MM.1S (cell line): ENCODE data around the gene TMEM233.

ENCODE experiments used
- DNase-seq: peaks from one replicate; pipeline ENCODE4 v3.0.0-alpha.2; 2015
- H2AFZ ChIP-seq: fragments of 300-600 bp; sonication (generic); 2 replicates; pipeline ENCODE4 v1.6.0; 2016; ENCODE audit warnings: antibody characterized with exemption, low read length
- H3F3A ChIP-seq: fragments of 300-600 bp; sonication (generic); 2 replicates; pipeline ENCODE4 v1.6.1; 2016; ENCODE audit warnings: mild to moderate bottlenecking, antibody characterized with exemption, low read length, moderate library complexity, mixed read lengths; ENCODE audit not compliant: insufficient read depth
- H3K27ac ChIP-seq: fragments of 300-600 bp; sonication (generic); 2 replicates; pipeline ENCODE4 v1.5.1; 2016; ENCODE audit warnings: mild to moderate bottlenecking, low read length
- H3K27me3 ChIP-seq: fragments of 300-600 bp; sonication (generic); replicated peaks from 2 replicates; pipeline ENCODE4 v1.6.0; 2016; ENCODE audit warnings: low read length; ENCODE audit not compliant: insufficient read depth
- H3K36me3 ChIP-seq: fragments of 300-600 bp; sonication (generic); replicated peaks from 2 replicates; pipeline ENCODE4 v1.6.1; 2016; ENCODE audit warnings: mild to moderate bottlenecking, low read length, mixed read lengths; ENCODE audit not compliant: insufficient read depth
- H3K4me1 ChIP-seq: fragments of 300-600 bp; sonication (generic); 2 replicates; pipeline ENCODE4 v1.6.1; 2016; ENCODE audit warnings: low read length, mixed read lengths
- H3K4me2 ChIP-seq: fragments of 300-600 bp; sonication (generic); 2 replicates; pipeline ENCODE4 v1.6.0; 2016; ENCODE audit warnings: low read depth, low read length
- H3K4me3 ChIP-seq: fragments of 300-600 bp; sonication (generic); 2 replicates; pipeline ENCODE4 v1.5.1; 2016; ENCODE audit warnings: low read length, mixed read lengths
- H3K79me2 ChIP-seq: fragments of 300-600 bp; sonication (generic); 2 replicates; pipeline ENCODE4 v1.6.1; 2016; ENCODE audit warnings: mixed run types, low read length, mixed read lengths
- H3K9ac ChIP-seq: fragments of 300-600 bp; sonication (generic); 2 replicates; pipeline ENCODE4 v1.6.1; 2016; ENCODE audit warnings: low read length, mixed read lengths
- H3K9me2 ChIP-seq: fragments of 300-600 bp; sonication (generic); replicated peaks from 2 replicates; pipeline ENCODE4 v1.6.1; 2016; ENCODE audit warnings: mild to moderate bottlenecking, low read length, mixed read lengths; ENCODE audit not compliant: insufficient read depth
- H3K9me3 ChIP-seq: fragments of 300-600 bp; sonication (generic); replicated peaks from 2 replicates; pipeline ENCODE4 v1.6.1; 2016; ENCODE audit warnings: mild to moderate bottlenecking, low read length, mixed read lengths; ENCODE audit not compliant: insufficient read depth
- H4K20me1 ChIP-seq: fragments of 300-600 bp; sonication (generic); 2 replicates; pipeline ENCODE4 v1.6.1; 2016; ENCODE audit warnings: mild to moderate bottlenecking, low read length, moderate library complexity, mixed read lengths; ENCODE audit not compliant: insufficient read depth
- EZH2 ChIP-seq: fragments of 300-600 bp; sonication (generic); optimal IDR thresholded peaks from 2 replicates; pipeline ENCODE3; 2017; ENCODE audit warnings: low read depth, mild to moderate bottlenecking, antibody characterized with exemption, low read length, mixed read lengths
- EZH2phosphoT487 ChIP-seq: fragments of 300-600 bp; sonication (generic); IDR thresholded peaks from 2 replicates; pipeline ENCODE4 v1.6.1; 2018; ENCODE audit warnings: antibody characterized with exemption, low read length
- TF ChIP-seq, protein P1 (sequence below): fragments of 300-600 bp; sonication (generic); IDR thresholded peaks from 2 replicates; pipeline ENCODE4 v1.5.1; 2016; ENCODE audit warnings: antibody characterized with exemption, low read length, mixed read lengths

The TMEM233 gene

DNA sequence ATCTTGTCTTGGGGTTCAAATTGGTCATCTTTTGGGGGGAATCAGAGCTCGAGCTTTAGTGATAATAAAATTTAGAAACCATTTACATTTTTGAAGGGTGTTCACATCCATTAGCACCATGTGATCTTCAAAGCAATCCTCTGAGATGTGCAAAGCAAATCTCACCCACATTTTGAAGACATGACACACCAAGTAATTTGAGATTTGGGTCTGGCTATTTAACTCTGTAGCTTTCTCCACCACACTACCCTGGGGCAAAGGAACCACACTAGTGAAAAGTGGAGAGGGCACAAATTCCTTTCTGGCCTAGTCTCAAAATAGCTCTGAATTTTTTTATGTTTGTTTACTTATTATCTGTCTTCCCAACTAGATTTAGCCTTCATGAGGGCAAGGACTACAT lies 46.6 kb upstream of the TMEM233 start:
- Histone ChIP-seq H2AFZ (no peak overlapping the region), H3K9me3 (no peaks in the 10 kb centered on the region), H4K20me1 (no peaks in the 10 kb centered on the region), H3K27ac (no peak overlapping the region), H3K36me3 (no peaks in the 10 kb centered on the region), H3K79me2 (no peaks in the 10 kb centered on the region), H3K27me3 (no peaks in the 10 kb centered on the region), H3K4me1 (no peaks in the 10 kb centered on the region), H3K9ac (no peak overlapping the region), H3K4me2 (no peak overlapping the region), H3K4me3 (no peak overlapping the region), H3F3A (no peaks in the 10 kb centered on the region), H3K9me2 (no peaks in the 10 kb centered on the region)
- DNase-seq = no peak
- TF ChIP-seq, protein P1, sequence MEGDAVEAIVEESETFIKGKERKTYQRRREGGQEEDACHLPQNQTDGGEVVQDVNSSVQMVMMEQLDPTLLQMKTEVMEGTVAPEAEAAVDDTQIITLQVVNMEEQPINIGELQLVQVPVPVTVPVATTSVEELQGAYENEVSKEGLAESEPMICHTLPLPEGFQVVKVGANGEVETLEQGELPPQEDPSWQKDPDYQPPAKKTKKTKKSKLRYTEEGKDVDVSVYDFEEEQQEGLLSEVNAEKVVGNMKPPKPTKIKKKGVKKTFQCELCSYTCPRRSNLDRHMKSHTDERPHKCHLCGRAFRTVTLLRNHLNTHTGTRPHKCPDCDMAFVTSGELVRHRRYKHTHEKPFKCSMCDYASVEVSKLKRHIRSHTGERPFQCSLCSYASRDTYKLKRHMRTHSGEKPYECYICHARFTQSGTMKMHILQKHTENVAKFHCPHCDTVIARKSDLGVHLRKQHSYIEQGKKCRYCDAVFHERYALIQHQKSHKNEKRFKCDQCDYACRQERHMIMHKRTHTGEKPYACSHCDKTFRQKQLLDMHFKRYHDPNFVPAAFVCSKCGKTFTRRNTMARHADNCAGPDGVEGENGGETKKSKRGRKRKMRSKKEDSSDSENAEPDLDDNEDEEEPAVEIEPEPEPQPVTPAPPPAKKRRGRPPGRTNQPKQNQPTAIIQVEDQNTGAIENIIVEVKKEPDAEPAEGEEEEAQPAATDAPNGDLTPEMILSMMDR = no peak
- TF ChIP-seq EZH2 = no peak
- no peak for TF ChIP-seq EZH2phosphoT487

DNA sequence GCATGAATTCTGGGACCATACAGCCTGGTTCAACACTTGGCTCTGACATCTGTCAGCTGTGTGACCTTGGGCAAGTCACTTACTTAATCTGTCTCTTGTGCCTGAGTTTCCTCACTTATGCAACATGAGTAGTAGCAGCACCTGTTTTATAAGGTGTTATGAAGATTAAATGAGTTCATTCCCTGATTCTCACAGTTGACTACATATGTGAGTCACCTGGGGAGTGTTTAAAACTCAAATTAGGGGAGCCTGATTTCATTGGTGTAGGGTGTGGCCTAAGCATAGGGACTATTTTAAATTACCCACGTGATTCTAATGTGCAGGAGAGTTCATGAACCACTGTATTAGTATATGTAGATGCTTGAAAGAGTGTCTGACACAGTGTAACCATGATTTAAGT lies 36.7 kb upstream of the TMEM233 start:
- H4K20me1 ChIP-seq = no peaks in the 10 kb centered on the region
- H3K4me3 ChIP-seq = no peak overlapping the region
- H3F3A ChIP-seq = no peaks in the 10 kb centered on the region
- no peaks in the 10 kb centered on the region for H3K79me2 ChIP-seq
- no peaks in the 10 kb centered on the region for H3K9me3 ChIP-seq
- no peak overlapping the region for H3K27ac ChIP-seq
- H3K9ac ChIP-seq = no peak overlapping the region
- no peak for TF ChIP-seq EZH2phosphoT487
- no peak for TF ChIP-seq EZH2
- TF ChIP-seq, protein P1 = no peak
- H3K9me2 ChIP-seq = no peaks in the 10 kb centered on the region
- H3K4me1 ChIP-seq = no peaks in the 10 kb centered on the region
- H2AFZ ChIP-seq = no peak overlapping the region
- no peaks in the 10 kb centered on the region for H3K36me3 ChIP-seq
- no peak overlapping the region for H3K4me2 ChIP-seq
- no peak for DNase-seq
- H3K27me3 ChIP-seq = no peaks in the 10 kb centered on the region

DNA sequence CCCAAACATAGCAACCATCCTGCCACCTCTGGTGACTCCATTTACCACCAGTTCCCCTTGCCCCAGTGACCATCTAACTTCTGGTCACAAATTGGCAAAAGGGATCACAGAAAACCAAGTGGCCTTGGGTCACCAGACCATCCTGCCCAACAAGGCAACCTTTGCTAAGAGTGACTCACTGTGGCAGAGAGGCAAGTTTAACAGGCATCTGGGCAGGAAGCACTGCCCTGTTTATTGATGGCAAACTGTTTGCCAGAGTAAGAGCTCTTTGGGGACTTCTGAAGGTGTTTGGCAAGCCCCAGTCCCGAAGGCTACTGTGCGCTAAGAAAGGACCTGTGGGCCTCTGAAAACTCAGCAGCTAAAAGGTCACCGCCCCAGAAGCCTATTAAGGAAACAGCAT lies 28.2 kb upstream of the TMEM233 start:
- Histone ChIP-seq H3K27ac (no peak overlapping the region), H3K9ac (no peak overlapping the region), H3K4me1 (no peaks in the 10 kb centered on the region), H3K4me2 (no peak overlapping the region), H3F3A (no peaks in the 10 kb centered on the region), H3K4me3 (no peak overlapping the region), H4K20me1 (no peaks in the 10 kb centered on the region), H3K79me2 (no peaks in the 10 kb centered on the region), H3K9me2 (no peaks in the 10 kb centered on the region), H2AFZ (no peak overlapping the region), H3K36me3 (no peaks in the 10 kb centered on the region), H3K9me3 (no peaks in the 10 kb centered on the region), H3K27me3 (no peaks in the 10 kb centered on the region)
- TF ChIP-seq EZH2phosphoT487 (no peak), EZH2 (no peak)
- TF ChIP-seq, protein P1 = no peak
- no peak for DNase-seq
